KMS-11 (cell line): Measurements from ENCODE around the gene BDH1.
A peak's percentile ranks its signal among the peaks of the same experiment; 100 is the strongest.

Experiments used
- H2AFZ ChIP-seq: fragments of 200-600 bp; sonication (generic); 2 replicates; pipeline ENCODE4 v1.6.1; 2016; ENCODE audit warnings: antibody characterized with exemption, mixed run types, low read depth
- H3K27ac ChIP-seq: fragments of 200-600 bp; sonication (generic); 2 replicates; pipeline ENCODE4 v1.6.1; 2016; ENCODE audit warnings: mild to moderate bottlenecking, mixed run types
- H3K27me3 ChIP-seq: fragments of 200-600 bp; sonication (generic); 2 replicates; pipeline ENCODE4 v1.6.1; 2017; ENCODE audit warnings: mild to moderate bottlenecking, low read depth, mixed run types, moderate library complexity; ENCODE audit not compliant: insufficient read depth
- H3K36me3 ChIP-seq: fragments of 200-600 bp; sonication (generic); 2 replicates; pipeline ENCODE4 v1.6.1; 2017; ENCODE audit warnings: mild to moderate bottlenecking, mixed run types; ENCODE audit not compliant: insufficient read depth
- H3K4me1 ChIP-seq: fragments of 200-600 bp; sonication (generic); 2 replicates; pipeline ENCODE4 v1.6.1; 2016; ENCODE audit warnings: mild to moderate bottlenecking, low read depth, mixed run types; ENCODE audit not compliant: poor library complexity, severe bottlenecking
- H3K4me2 ChIP-seq: fragments of 200-600 bp; sonication (generic); 2 replicates; pipeline ENCODE4 v1.7.0; 2016; ENCODE audit warnings: mild to moderate bottlenecking, mixed run types
- H3K4me3 ChIP-seq: fragments of 200-600 bp; sonication (generic); IDR thresholded peaks from 2 replicates; pipeline ENCODE4 v1.6.1; 2017; ENCODE audit warnings: low read depth, low read length, mixed read lengths; ENCODE audit not compliant: insufficient read depth
- H3K79me2 ChIP-seq: fragments of 200-600 bp; sonication (generic); 2 replicates; pipeline ENCODE4 v1.6.1; 2016; ENCODE audit warnings: low read depth, mixed run types; ENCODE audit not compliant: insufficient read depth
- H3K9ac ChIP-seq: fragments of 200-600 bp; sonication (generic); 2 replicates; pipeline ENCODE4 v1.6.1; 2016; ENCODE audit warnings: mild to moderate bottlenecking, mixed run types
- H4K20me1 ChIP-seq: fragments of 200-600 bp; sonication (generic); 2 replicates; pipeline ENCODE4 v1.6.1; 2016; ENCODE audit warnings: mild to moderate bottlenecking, mixed run types; ENCODE audit not compliant: insufficient read depth
- CTCF ChIP-seq: fragments of 200-600 bp; sonication (generic); conservative IDR thresholded peaks from 2 replicates; pipeline ENCODE4 v1.6.1; 2017; ENCODE audit warnings: low read depth, mild to moderate bottlenecking, antibody characterized with exemption, low read length, moderate library complexity, mixed read lengths

The BDH1 gene

GRCh38 chr3:197561926-197562325, 6.2 kb upstream of the BDH1 start:
- no peak overlapping the region for H3K9ac ChIP-seq
- H2AFZ ChIP-seq, result no peak overlapping the region
- no peaks in the 10 kb centered on the region for H3K27me3 ChIP-seq
- H4K20me1 ChIP-seq, result no peaks in the 10 kb centered on the region
- H3K4me3 ChIP-seq, result no peak overlapping the region
- no peaks in the 10 kb centered on the region for H3K36me3 ChIP-seq
- no peak for TF ChIP-seq CTCF
- H3K4me1 ChIP-seq, result no peaks in the 10 kb centered on the region
- H3K4me2 ChIP-seq, result no peak overlapping the region
- H3K27ac ChIP-seq, result no peak overlapping the region
- no peaks in the 10 kb centered on the region for H3K79me2 ChIP-seq

- Histone ChIP-seq H3K4me1 (no peaks in the 10 kb centered on the region), H3K79me2 (no peaks in the 10 kb centered on the region), H3K27ac (no peak overlapping the region), H3K9ac (no peak overlapping the region), H3K36me3 (no peaks in the 10 kb centered on the region), H2AFZ (no peak overlapping the region), H3K4me3 (no peak overlapping the region), H4K20me1 (no peaks in the 10 kb centered on the region), H3K27me3 (no peaks in the 10 kb centered on the region), H3K4me2 (no peak overlapping the region)
- TF ChIP-seq CTCF, result no peak
Observed at GRCh38 chr3:197559651-197560050, 3.9 kb upstream of the BDH1 start.

- peak overlapping the region; percentile 85 for H3K4me3 ChIP-seq
- no peaks in the 10 kb centered on the region for H3K36me3 ChIP-seq
- H3K4me1 ChIP-seq, result peaks cover 6% of the 10 kb centered on the region
- H2AFZ ChIP-seq, result peak overlapping the region; percentile 96
- TF ChIP-seq CTCF, result peak; percentile 57; the same call in 1 of the 2 replicates
- H4K20me1 ChIP-seq, result no peaks in the 10 kb centered on the region
- peak overlapping the region; percentile 92 for H3K27ac ChIP-seq
- H3K9ac ChIP-seq, result peak overlapping the region; percentile 90
- H3K4me2 ChIP-seq, result peak overlapping the region; percentile 89
- H3K27me3 ChIP-seq, result no peaks in the 10 kb centered on the region
- peaks cover 9% of the 10 kb centered on the region; the same call in 1 of the 2 replicates for H3K79me2 ChIP-seq
Observed at GRCh38 chr3:197554562-197555280, 1.0 kb downstream of the BDH1 start.

GRCh38 chr3:197554196-197554561, 1.6 kb downstream of the BDH1 start:
- Histone ChIP-seq H2AFZ (peak overlapping the region; percentile 61), H3K79me2 (peaks cover 10% of the 10 kb centered on the region; the same call in 1 of the 2 replicates)
- no peak for TF ChIP-seq CTCF

More at GRCh38 chr3:197554196-197554561, 1.6 kb downstream of the BDH1 start:
- H4K20me1 ChIP-seq, result no peaks in the 10 kb centered on the region
- no peaks in the 10 kb centered on the region for H3K36me3 ChIP-seq
- peak overlapping the region; percentile 90; the same call in 1 of the 2 replicates for H3K9ac ChIP-seq
- H3K4me3 ChIP-seq, result no peak overlapping the region
- H3K4me2 ChIP-seq, result peak overlapping the region; percentile 89
- no peaks in the 10 kb centered on the region for H3K27me3 ChIP-seq
- peaks cover 6% of the 10 kb centered on the region for H3K4me1 ChIP-seq
- H3K27ac ChIP-seq, result peak overlapping the region; percentile 92; the same call in 1 of the 2 replicates
